Measurements from ENCODE around the gene OSBPL8. TPM values are rescaled to one million over a fixed set of nuclear protein-coding genes. Genes with fewer than 3 reads are reported as not detected.
"Not testable (repeated sequence)": the region's sequence is repeated elsewhere in the genome, so short reads cannot be mapped to it uniquely, and the experiment has no call there.

Gene OSBPL8
- polyA plus RNA-seq, 4 donors: 4.5 to 25.9 (median 6.7) TPM

GRCh38 chr12:76486011-76486410 is 73.6 kb downstream of the OSBPL8 start:
- FAIRE-seq (no peak), DNase-seq (no peak)
- Histone ChIP-seq H3K27ac (ENCODE audit: low read depth in 1 of 3, low read length in 2 of 3) (no peak overlapping the region), H3K36me3 (ENCODE audit: control insufficient read depth in 3 of 3, insufficient read depth in 2 of 3, low read depth in 1 of 3, low read length in 3 of 3) (peaks cover 0 to 18% (median 0%) of the 10 kb centered on the region in 3 donors), H3K9me3 (ENCODE audit: control insufficient read depth in 2 of 2, insufficient read depth in 1 of 2, low read depth in 1 of 2, low read length in 1 of 2) (peaks cover 0 to 14% of the 10 kb centered on the region in 2 donors), H3K4me3 (ENCODE audit: low read depth in 1 of 3, low read length in 3 of 3) (no peak overlapping the region), H3K27me3 (ENCODE audit: control insufficient read depth in 3 of 3, insufficient read depth in 3 of 3, low read length in 3 of 3) (no peaks in the 10 kb centered on the region), H3K4me1 (ENCODE audit: control insufficient read depth in 3 of 3, insufficient read depth in 2 of 3, low read depth in 1 of 3, low read length in 2 of 3) (no peaks in the 10 kb centered on the region)
- WGBS, 3 donors: 84 to 92% (median 91%) methylated on average over 2 of the region's 2 CpGs

- Histone ChIP-seq H3K27ac (ENCODE audit: low read depth in 1 of 3, low read length in 2 of 3) (no peak overlapping the region), H3K36me3 (ENCODE audit: control insufficient read depth in 3 of 3, insufficient read depth in 2 of 3, low read depth in 1 of 3, low read length in 3 of 3) (peaks cover 0 to 6% (median 0%) of the 10 kb centered on the region in 3 donors), H3K27me3 (ENCODE audit: control insufficient read depth in 3 of 3, insufficient read depth in 3 of 3, low read length in 3 of 3) (no peaks in the 10 kb centered on the region), H3K4me3 (ENCODE audit: low read depth in 1 of 3, low read length in 3 of 3) (no peak overlapping the region), H3K9me3 (ENCODE audit: control insufficient read depth in 2 of 2, insufficient read depth in 1 of 2, low read depth in 1 of 2, low read length in 1 of 2) (peaks cover 0 to 7% of the 10 kb centered on the region in 2 donors), H3K4me1 (ENCODE audit: control insufficient read depth in 3 of 3, insufficient read depth in 2 of 3, low read depth in 1 of 3, low read length in 2 of 3) (no peaks in the 10 kb centered on the region)
- FAIRE-seq (no peak), DNase-seq (peak in 1 of 2 donors; percentile 3)
Measured at GRCh38 chr12:76480796-76481195, 78.8 kb downstream of the OSBPL8 start.

DNA sequence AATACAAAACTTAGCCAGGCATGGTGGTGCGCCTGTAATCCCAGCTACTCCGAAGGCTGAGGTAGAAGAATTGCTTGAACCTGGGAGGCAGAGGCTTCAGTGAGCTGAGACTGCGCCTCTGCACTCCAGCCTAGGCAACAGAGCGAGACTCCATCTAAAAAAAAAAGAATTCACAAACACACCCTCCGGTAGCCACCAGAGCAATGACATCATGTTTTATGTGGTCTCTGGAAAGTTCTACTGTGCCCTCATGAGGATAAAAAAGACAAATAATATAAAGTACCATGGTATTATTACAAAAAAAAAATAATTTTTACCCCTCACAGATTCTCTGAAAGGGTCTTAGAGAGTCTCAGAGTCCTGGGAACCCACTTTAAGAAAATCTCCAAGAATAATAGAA is 81.5 kb downstream of the OSBPL8 start:
- no peak for FAIRE-seq

DNA sequence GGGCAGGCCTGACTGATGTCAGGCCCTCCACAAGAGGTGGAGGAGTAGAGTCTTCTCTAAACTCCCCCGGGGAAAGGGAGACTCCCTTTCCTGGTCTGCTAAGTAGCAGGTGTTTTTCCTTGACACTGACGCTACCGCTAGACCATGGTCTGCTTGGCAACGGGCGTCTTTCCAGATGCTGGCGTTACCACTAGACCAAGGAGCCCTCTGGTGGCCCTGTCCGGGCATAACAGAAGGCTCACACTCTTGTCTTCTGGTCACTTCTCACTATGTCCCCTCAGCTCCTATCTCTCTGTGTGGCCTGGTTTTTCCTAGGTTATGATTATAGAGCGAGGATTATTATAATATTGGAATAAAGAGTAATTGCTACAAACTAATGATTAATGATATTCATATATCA is 86.7 kb downstream of the OSBPL8 start:
- not testable (repeated sequence) for DNase-seq, FAIRE-seq
- WGBS, 3 donors: 91 to 99% (median 98%) methylated on average over 7 to 8 of the region's 8 CpGs

More for the DNA sequence above, 81.5 kb downstream of the OSBPL8 start:
- Histone ChIP-seq H3K27ac (ENCODE audit: low read depth in 1 of 3, low read length in 2 of 3) (no peak overlapping the region), H3K36me3 (ENCODE audit: control insufficient read depth in 3 of 3, insufficient read depth in 2 of 3, low read depth in 1 of 3, low read length in 3 of 3) (peaks cover 0 to 3% (median 0%) of the 10 kb centered on the region in 3 donors), H3K4me3 (ENCODE audit: low read depth in 1 of 3, low read length in 3 of 3) (no peak overlapping the region), H3K27me3 (ENCODE audit: control insufficient read depth in 3 of 3, insufficient read depth in 3 of 3, low read length in 3 of 3) (no peaks in the 10 kb centered on the region), H3K9me3 (ENCODE audit: control insufficient read depth in 2 of 2, insufficient read depth in 1 of 2, low read depth in 1 of 2, low read length in 1 of 2) (peaks cover 0 to 7% of the 10 kb centered on the region in 2 donors), H3K4me1 (ENCODE audit: control insufficient read depth in 3 of 3, insufficient read depth in 2 of 3, low read depth in 1 of 3, low read length in 2 of 3) (no peaks in the 10 kb centered on the region)
- 86 to 95% (median 88%) methylated on average over 5 of the region's 5 CpGs for WGBS, 3 donors
- DNase-seq: no peak

DNA sequence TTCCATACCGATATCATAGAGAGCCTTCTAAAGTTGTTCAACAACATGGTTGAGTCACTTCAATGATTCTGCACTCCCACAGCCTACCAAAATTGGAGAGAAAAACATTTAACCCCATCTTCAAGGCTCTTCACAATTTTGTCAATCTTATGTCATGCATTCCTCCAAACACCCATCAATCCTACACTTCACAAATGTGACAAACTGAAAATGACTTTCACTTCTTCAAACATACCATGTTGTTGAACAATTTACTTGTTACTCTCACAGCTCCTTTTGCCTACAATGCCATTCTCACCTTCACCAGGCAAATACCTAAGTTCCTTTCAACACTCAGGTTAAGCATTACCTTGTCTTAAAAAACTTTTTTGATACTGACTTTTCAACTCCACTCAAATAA is 88.0 kb downstream of the OSBPL8 start:
- Histone ChIP-seq H3K27ac (ENCODE audit: low read depth in 1 of 3, low read length in 2 of 3) (no peak overlapping the region), H3K9me3 (ENCODE audit: control insufficient read depth in 2 of 2, insufficient read depth in 1 of 2, low read depth in 1 of 2, low read length in 1 of 2) (no peaks in the 10 kb centered on the region), H3K27me3 (ENCODE audit: control insufficient read depth in 3 of 3, insufficient read depth in 3 of 3, low read length in 3 of 3) (no peaks in the 10 kb centered on the region), H3K4me1 (ENCODE audit: control insufficient read depth in 3 of 3, insufficient read depth in 2 of 3, low read depth in 1 of 3, low read length in 2 of 3) (no peaks in the 10 kb centered on the region), H3K36me3 (ENCODE audit: control insufficient read depth in 3 of 3, insufficient read depth in 2 of 3, low read depth in 1 of 3, low read length in 3 of 3) (no peaks in the 10 kb centered on the region), H3K4me3 (ENCODE audit: low read depth in 1 of 3, low read length in 3 of 3) (no peak overlapping the region)
- no peak for FAIRE-seq
- WGBS, 3 donors: 89 to 100% (median 95%) methylated on average over 1 of the region's 1 CpG
- DNase-seq: no peak

More for the DNA sequence above, 86.7 kb downstream of the OSBPL8 start:
- not testable (repeated sequence) for H3K4me3 ChIP-seq (ENCODE audit: low read depth in 1 of 3, low read length in 3 of 3); H3K27me3 ChIP-seq (ENCODE audit: control insufficient read depth in 3 of 3, insufficient read depth in 3 of 3, low read length in 3 of 3); H3K36me3 ChIP-seq (ENCODE audit: control insufficient read depth in 3 of 3, insufficient read depth in 2 of 3, low read depth in 1 of 3, low read length in 3 of 3); H3K9me3 ChIP-seq (ENCODE audit: control insufficient read depth in 2 of 2, insufficient read depth in 1 of 2, low read depth in 1 of 2, low read length in 1 of 2); H3K4me1 ChIP-seq (ENCODE audit: control insufficient read depth in 3 of 3, insufficient read depth in 2 of 3, low read depth in 1 of 3, low read length in 2 of 3); H3K27ac ChIP-seq (ENCODE audit: low read depth in 1 of 3, low read length in 2 of 3)

GRCh38 chr12:76470028-76470939 is 89.3 kb downstream of the OSBPL8 start:
- no peaks in the 10 kb centered on the region for H3K36me3 ChIP-seq (ENCODE audit: control insufficient read depth in 3 of 3, insufficient read depth in 2 of 3, low read depth in 1 of 3, low read length in 3 of 3)
- DNase-seq (no peak), FAIRE-seq (no peak)
- no peaks in the 10 kb centered on the region for H3K4me1 ChIP-seq (ENCODE audit: control insufficient read depth in 3 of 3, insufficient read depth in 2 of 3, low read depth in 1 of 3, low read length in 2 of 3)
- no peaks in the 10 kb centered on the region for H3K27me3 ChIP-seq (ENCODE audit: control insufficient read depth in 3 of 3, insufficient read depth in 3 of 3, low read length in 3 of 3)
- H3K9me3 ChIP-seq (ENCODE audit: control insufficient read depth in 2 of 2, insufficient read depth in 1 of 2, low read depth in 1 of 2, low read length in 1 of 2): no peaks in the 10 kb centered on the region
- no peak overlapping the region for H3K27ac ChIP-seq (ENCODE audit: low read depth in 1 of 3, low read length in 2 of 3)
- 72 to 81% (median 78%) methylated on average over 7 of the region's 7 CpGs for WGBS, 3 donors
- no peak overlapping the region for H3K4me3 ChIP-seq (ENCODE audit: low read depth in 1 of 3, low read length in 3 of 3)

GRCh38 chr12:76464631-76465166 is 94.9 kb downstream of the OSBPL8 start:
- 70 to 90% (median 89%) methylated on average over 5 of the region's 5 CpGs for WGBS, 3 donors
- DNase-seq: no peak
- H3K36me3 ChIP-seq (ENCODE audit: control insufficient read depth in 3 of 3, insufficient read depth in 2 of 3, low read depth in 1 of 3, low read length in 3 of 3): no peaks in the 10 kb centered on the region
- no peaks in the 10 kb centered on the region for H3K27me3 ChIP-seq (ENCODE audit: control insufficient read depth in 3 of 3, insufficient read depth in 3 of 3, low read length in 3 of 3)
- H3K4me3 ChIP-seq (ENCODE audit: low read depth in 1 of 3, low read length in 3 of 3): no peak overlapping the region
- no peaks in the 10 kb centered on the region for H3K4me1 ChIP-seq (ENCODE audit: control insufficient read depth in 3 of 3, insufficient read depth in 2 of 3, low read depth in 1 of 3, low read length in 2 of 3)
- FAIRE-seq: no peak
- H3K27ac ChIP-seq (ENCODE audit: low read depth in 1 of 3, low read length in 2 of 3): no peak overlapping the region
- no peaks in the 10 kb centered on the region for H3K9me3 ChIP-seq (ENCODE audit: control insufficient read depth in 2 of 2, insufficient read depth in 1 of 2, low read depth in 1 of 2, low read length in 1 of 2)

- Histone ChIP-seq H3K4me1 (ENCODE audit: control insufficient read depth in 3 of 3, insufficient read depth in 2 of 3, low read depth in 1 of 3, low read length in 2 of 3) (no peaks in the 10 kb centered on the region), H3K4me3 (ENCODE audit: low read depth in 1 of 3, low read length in 3 of 3) (no peak overlapping the region), H3K27me3 (ENCODE audit: control insufficient read depth in 3 of 3, insufficient read depth in 3 of 3, low read length in 3 of 3) (no peaks in the 10 kb centered on the region), H3K27ac (ENCODE audit: low read depth in 1 of 3, low read length in 2 of 3) (no peak overlapping the region), H3K36me3 (ENCODE audit: control insufficient read depth in 3 of 3, insufficient read depth in 2 of 3, low read depth in 1 of 3, low read length in 3 of 3) (no peaks in the 10 kb centered on the region), H3K9me3 (ENCODE audit: control insufficient read depth in 2 of 2, insufficient read depth in 1 of 2, low read depth in 1 of 2, low read length in 1 of 2) (no peaks in the 10 kb centered on the region)
- DNase-seq: no peak
- no peak for FAIRE-seq
- 81 to 92% (median 83%) methylated on average over 2 of the region's 2 CpGs for WGBS, 3 donors
Measured at GRCh38 chr12:76462668-76463224, 96.8 kb downstream of the OSBPL8 start.

Measured in small intestine (tissue), 7 donors.